GOT3 (cell line): ENCODE results near the gene RPN1.
"Not testable (repeated sequence)": the region's sequence is repeated elsewhere in the genome, so short reads cannot be mapped to it uniquely, and the experiment has no call there.

ENCODE experiments used
- DNase-seq: peaks from one replicate; lab custom pipeline; 2025; ENCODE audit warnings: mixed read lengths; lab: John Stamatoyannopoulos, UW

RPN1 gene

GRCh38 chr3:128650096-128651050 is at the start of gene RPN1:
RPN1 (minus strand) TSS chr3:128650818; CDS start chr3:128650800, 18 bp downstream.
- peak; percentile 70 for DNase-seq

GRCh38 chr3:128698211-128699047 is 47.8 kb upstream of the RPN1 start:
- no peak for DNase-seq

- DNase-seq = no peak
Observed at GRCh38 chr3:128697341-128697740, 46.7 kb upstream of the RPN1 start.

- no peak for DNase-seq
Observed at GRCh38 chr3:128693696-128694095, 43.1 kb upstream of the RPN1 start.

DNA sequence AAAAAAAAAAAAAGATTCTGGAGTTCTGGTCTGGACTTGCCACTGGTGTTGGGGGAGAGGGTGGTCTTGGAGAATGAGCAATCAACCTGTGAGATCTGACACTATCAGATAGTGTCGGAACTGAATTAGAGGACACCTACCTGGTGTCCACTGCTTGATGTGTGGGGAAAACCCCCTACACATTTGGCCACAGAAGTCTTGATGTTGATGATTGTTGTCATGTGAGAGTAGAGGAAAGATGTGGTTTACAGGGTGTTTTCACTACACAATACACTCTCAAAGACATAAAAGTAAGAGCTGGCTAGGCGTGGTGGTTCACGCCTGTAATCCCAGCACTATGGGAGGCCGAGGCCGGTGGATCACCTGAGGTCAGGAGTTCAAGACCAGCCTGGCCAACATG is 38.4 kb upstream of the RPN1 start:
- DNase-seq = no peak

DNA sequence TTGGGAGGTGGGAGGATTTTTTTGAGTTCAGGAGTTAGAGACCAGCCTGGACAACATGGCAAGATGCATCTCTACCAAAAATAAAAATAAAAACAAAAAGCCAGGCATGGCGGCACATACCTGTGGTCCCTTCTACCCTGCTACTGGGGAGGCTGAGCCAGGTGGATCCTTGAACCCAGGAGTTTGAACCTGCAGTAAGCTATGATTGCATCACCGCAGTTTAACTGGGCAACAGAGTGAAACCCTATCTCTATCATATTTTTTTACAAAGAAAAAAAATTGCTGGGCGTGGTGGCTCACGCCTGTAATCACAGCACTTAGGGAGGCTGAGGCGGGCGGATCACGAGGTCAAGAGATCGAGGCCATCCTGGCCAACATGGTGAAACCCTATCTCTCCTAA is 35.8 kb upstream of the RPN1 start:
- no peak for DNase-seq

GRCh38 chr3:128684986-128685726 is 34.5 kb upstream of the RPN1 start:
- no peak for DNase-seq

GRCh38 chr3:128683957-128684356 is 33.3 kb upstream of the RPN1 start:
- DNase-seq = no peak

DNA sequence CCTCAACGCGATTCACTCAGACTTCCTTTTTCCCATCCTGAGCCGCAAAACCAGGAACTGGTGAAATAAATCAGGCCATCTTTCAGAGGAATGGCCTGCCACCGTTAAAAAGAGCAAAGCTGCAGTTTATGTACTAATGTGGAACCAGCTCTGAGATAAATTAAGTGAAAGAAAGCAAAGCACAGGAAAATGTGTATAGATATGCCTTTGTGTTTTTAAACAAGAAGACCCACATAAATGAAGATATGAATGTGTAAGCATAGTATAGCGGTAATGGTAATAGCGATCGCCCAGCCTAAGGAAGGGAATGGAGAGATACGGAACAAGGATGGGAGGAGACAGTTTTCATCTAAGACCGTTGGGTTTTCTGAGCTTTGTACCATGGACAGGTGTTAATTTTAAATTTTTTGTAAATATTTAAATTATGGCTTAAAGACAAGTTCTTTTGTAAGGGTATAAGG is 30.8 kb upstream of the RPN1 start:
- no peak for DNase-seq

GRCh38 chr3:128680603-128681368 is 30.2 kb upstream of the RPN1 start:
- peak; percentile 97 for DNase-seq

- no peak for DNase-seq
Observed at GRCh38 chr3:128679338-128679737, 28.7 kb upstream of the RPN1 start.

GRCh38 chr3:128675802-128676201 is 25.2 kb upstream of the RPN1 start:
- not testable (repeated sequence) for DNase-seq

DNA sequence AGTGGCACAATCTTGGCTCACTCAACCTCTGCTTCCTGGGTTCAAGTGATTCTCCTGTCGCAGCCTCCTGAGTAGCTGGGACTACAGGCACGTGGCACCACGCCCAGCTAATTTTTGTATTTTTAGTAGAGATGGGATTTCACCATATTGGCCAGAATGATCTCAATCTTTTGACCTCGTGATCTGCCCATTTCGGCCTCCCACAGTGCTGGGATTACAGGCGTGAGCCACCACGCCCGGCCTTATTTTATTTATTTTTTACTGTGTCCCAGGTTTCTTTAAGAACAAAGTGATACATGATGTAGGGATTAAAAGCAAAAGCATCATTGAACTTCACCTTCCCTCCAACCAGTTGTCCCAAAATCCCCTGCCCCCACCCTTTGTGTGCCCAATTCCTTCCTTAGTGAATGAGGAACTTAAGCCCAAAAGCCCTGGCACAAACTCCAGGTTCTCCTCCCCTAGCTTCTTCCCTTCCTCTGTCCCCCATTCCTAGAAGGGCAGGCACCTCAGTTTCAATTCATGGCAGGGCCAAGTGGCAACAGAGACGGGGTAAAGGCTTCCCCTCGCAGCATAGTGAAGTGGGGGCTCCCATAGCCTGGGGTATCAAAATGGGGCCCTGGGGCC is 23.7 kb upstream of the RPN1 start:
- no peak for DNase-seq

- DNase-seq = no peak
Observed at GRCh38 chr3:128667641-128668040, 17.0 kb upstream of the RPN1 start.

DNA sequence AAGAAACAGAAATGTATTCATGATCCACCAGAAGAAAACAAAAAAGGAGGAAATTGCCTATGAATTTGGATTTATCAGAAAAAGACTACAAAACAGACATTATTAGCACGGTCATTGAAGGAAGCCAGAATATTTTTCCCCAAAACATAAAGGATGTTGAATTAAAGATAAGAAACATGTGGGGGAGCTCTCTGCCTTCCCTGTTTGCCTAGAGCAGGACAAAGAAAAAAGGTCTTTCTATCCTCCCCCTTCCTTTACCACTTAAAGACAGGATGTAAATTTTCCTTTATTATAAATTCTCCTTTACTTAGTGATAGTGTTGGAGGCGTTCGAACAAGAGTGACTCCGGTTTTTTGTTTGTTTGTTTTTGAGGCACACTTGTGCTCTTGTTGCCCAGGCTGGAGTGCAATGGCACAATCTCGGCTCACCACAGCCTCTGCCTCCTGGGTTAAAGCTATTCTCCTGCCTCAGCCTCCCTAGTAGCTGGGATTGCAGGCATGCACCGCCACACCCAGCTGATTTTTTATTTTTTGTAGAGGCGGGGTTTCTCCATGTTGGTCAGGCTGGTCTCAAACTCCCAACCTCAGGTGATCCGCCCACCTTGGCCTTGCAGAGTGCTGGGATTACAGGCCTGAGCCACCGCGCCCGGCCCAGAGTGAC is 14.9 kb upstream of the RPN1 start:
- DNase-seq = no peak

DNA sequence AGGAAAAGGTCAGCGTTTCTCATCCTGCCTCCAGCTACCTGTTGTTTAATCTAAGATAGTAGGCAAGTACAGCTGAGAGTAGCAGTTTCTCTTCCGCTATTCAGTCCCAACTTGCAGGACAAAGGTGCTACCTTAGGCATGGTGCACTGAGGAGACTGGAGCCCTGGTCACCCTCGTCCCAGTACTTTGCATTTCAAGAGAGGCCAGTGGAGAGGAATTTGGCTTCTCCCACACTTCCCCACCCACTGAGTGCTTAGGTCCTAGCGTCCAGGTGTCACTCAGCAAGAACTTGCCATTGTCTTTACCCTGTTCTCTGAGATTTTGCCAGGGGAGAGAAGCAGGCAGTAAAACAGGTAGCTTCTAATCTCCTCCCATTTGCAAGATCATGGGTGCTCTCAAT is 12.5 kb upstream of the RPN1 start:
- DNase-seq = no peak

DNA sequence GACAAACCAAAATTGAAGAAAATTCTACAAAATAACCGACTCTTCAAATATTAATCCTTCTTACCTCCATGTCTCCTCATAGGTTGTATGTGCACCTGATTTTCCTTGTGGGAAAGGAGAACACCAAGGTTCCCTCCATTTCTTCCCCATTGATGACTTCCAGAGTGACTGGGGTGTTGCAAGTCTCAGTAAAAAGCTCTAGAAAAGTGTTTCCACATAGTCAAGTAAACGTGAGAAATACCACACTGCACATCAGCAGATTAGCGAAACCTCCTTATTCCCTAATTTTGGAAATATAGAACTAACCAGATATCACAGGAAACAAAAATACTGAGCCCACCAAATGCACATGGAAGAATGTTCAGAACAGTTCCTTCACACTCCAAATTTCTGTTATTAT is 4.9 kb upstream of the RPN1 start:
- DNase-seq = no peak

GRCh38 chr3:128653993-128654805 is 3.6 kb upstream of the RPN1 start:
- not testable (repeated sequence) for DNase-seq

DNA sequence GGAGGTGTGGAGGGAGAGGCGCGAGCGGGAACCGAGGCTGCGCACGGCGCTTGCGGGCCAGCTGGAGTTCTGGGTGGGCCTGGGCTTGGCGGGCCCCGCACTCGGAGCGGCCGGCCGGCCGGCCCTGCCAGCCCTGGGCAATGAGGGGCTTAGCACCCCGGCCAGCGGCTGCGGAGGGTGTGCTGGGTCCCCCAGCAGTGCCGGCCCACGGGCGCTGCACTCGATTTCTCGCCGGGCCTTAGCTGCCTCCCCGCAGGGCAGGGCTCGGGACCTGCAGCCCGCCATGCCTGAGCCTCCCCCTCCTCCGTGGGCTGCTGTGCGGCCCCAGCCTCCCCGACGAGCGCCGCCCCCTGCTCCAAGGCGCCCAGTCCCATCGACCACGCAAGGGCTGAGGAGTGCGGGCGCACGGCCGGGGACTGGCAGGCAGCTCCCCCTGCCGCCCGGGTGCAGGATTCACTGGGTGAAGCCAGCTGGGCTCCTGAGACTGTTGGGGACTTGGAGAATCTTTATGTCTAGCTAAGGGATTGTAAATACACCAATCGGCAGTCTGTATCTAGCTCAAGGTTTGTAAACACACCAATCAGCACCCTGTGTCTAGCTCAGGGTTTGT is 2.9 kb upstream of the RPN1 start:
- not testable (repeated sequence) for DNase-seq
